H1 (cell line): ENCODE measurements around the gene SEL1L3. TPM values are rescaled to one million over a fixed set of nuclear protein-coding genes. Genes with fewer than 3 reads are reported as not detected.

Experiments
- CTCF ChIA-PET: fragments of 300-600 bp; sonication (Branson Sonifier 250); formaldehyde crosslinking; loops from one replicate; lab custom pipeline; 2021; ENCODE audit not compliant: partially characterized antibody; lab: Charles Lee
- POLR2A ChIA-PET: fragments of 300-600 bp; sonication (Branson Sonifier 250); formaldehyde crosslinking; loops from one replicate; lab custom pipeline; 2021; ENCODE audit warnings: inconsistent platforms; ENCODE audit not compliant: partially characterized antibody; lab: Charles Lee
- DNase-seq, 2 experiments: peaks; one replicate each; pipeline versions ENCODE4 v3.0.0 to v3.0.0-alpha.2; 2010 to 2022; ENCODE audit warnings: low spot score in 2 of 2, low read depth in 1 of 2, mixed read lengths in 1 of 2
- FAIRE-seq: peaks from 2 replicates; lab custom pipeline; 2011; peaks lifted over from hg19 to GRCh38; lab: Jason Lieb, UNC
- H2AFZ ChIP-seq: 2 replicates; pipeline ENCODE4 v1.8.1; 2012; ENCODE audit warnings: low read length, inconsistent platforms
- H2AK5ac ChIP-seq: 2 replicates; pipeline ENCODE4 v1.6.1; 2013; ENCODE audit warnings: low read depth, low read length
- H2BK120ac ChIP-seq: replicated peaks from 2 replicates; pipeline ENCODE3; 2013; ENCODE audit warnings: low read depth, low read length, inconsistent platforms
- H2BK12ac ChIP-seq: 2 replicates; pipeline ENCODE4 v1.6.1; 2013; ENCODE audit warnings: low read depth, low read length
- H2BK15ac ChIP-seq: 2 replicates; pipeline ENCODE4 v1.6.1; 2013; ENCODE audit warnings: low read length
- H2BK20ac ChIP-seq: 2 replicates; pipeline ENCODE4 v1.6.1; 2013; ENCODE audit warnings: low read length
- H2BK5ac ChIP-seq: 2 replicates; pipeline ENCODE4 v1.6.1; 2013; ENCODE audit warnings: low read depth, low read length
- H3K14ac ChIP-seq: 2 replicates; pipeline ENCODE4 v1.6.1; 2013; ENCODE audit warnings: inconsistent platforms; ENCODE audit not compliant: insufficient read length
- H3K18ac ChIP-seq: 2 replicates; pipeline ENCODE4 v1.6.1; 2013; ENCODE audit warnings: low read length; ENCODE audit errors: extremely low read depth
- H3K23ac ChIP-seq: 2 replicates; pipeline ENCODE4 v1.6.1; 2013; ENCODE audit warnings: inconsistent platforms; ENCODE audit not compliant: insufficient read length
- H3K23me2 ChIP-seq: 2 replicates; pipeline ENCODE4 v1.6.1; 2013; ENCODE audit warnings: low read depth, low read length
- H3K27ac ChIP-seq: 2 replicates; pipeline ENCODE4 v1.6.1; 2011; ENCODE audit warnings: low read depth, low read length, inconsistent platforms
- H3K27me3 ChIP-seq, 4 experiments: replicated peaks in 1 of 4; 1 replicate in 1 of 4; 2 replicates in 3 of 4; pipeline versions ENCODE4 v1.6.1 to v1.8.1; 2011 to 2013; ENCODE audit warnings: low read length in 3 of 4, mild to moderate bottlenecking in 3 of 4, inconsistent platforms in 2 of 4, mixed read lengths in 2 of 4, moderate library complexity in 1 of 4; ENCODE audit not compliant: control insufficient read depth in 3 of 4, insufficient read depth in 3 of 4; ENCODE audit errors: extremely low read depth in 1 of 4
- H3K36me3 ChIP-seq, 4 experiments: 2 replicates each; pipeline versions ENCODE4 v1.6.1 to v1.8.1; 2011 to 2013; ENCODE audit warnings: mild to moderate bottlenecking in 4 of 4, low read length in 3 of 4, moderate library complexity in 2 of 4, control low read depth in 1 of 4, inconsistent platforms in 1 of 4; ENCODE audit not compliant: insufficient read depth in 4 of 4, control insufficient read depth in 2 of 4
- H3K4ac ChIP-seq: replicated peaks from 2 replicates; pipeline ENCODE3; 2013; ENCODE audit warnings: low read length, low read depth, mixed read lengths, inconsistent platforms; ENCODE audit not compliant: insufficient read length
- H3K4me1 ChIP-seq, 4 experiments: replicated peaks in 1 of 4; 1 replicate in 1 of 4; 2 replicates in 3 of 4; pipeline versions ENCODE4 v1.6.1 to v1.8.1; 2011 to 2013; ENCODE audit warnings: low read length in 3 of 4, inconsistent platforms in 2 of 4, mixed read lengths in 1 of 4; ENCODE audit not compliant: insufficient read depth in 4 of 4, control insufficient read depth in 3 of 4
- H3K4me2 ChIP-seq, 2 experiments: 2 replicates each; pipeline versions ENCODE4 v1.6.1 to v1.8.1; 2011 to 2013; ENCODE audit warnings: low read depth in 2 of 2, low read length in 2 of 2, control low read depth in 1 of 2, inconsistent platforms in 1 of 2, mild to moderate bottlenecking in 1 of 2; ENCODE audit not compliant: insufficient read depth in 1 of 2
- H3K4me3 ChIP-seq, 4 experiments: fragments of 200-600, 300-600 bp in 1 of 4; sonication (generic), shearing (Covaris generic), sonication (Bioruptor Twin) in 1 of 4; 2 replicates each; pipeline versions ENCODE4 v1.5.1 to v1.8.1; 2011 to 2016; ENCODE audit warnings: low read length in 4 of 4, low read depth in 3 of 4, control low read depth in 2 of 4, inconsistent platforms in 2 of 4, mild to moderate bottlenecking in 2 of 4, mixed read lengths in 1 of 4, moderate library complexity in 1 of 4; ENCODE audit not compliant: insufficient read depth in 2 of 4; ENCODE audit errors: extremely low read depth in 1 of 4
- H3K56ac ChIP-seq: replicated peaks from 2 replicates; pipeline ENCODE3; 2013; ENCODE audit warnings: low read depth, mild to moderate bottlenecking, mixed read lengths, low read length, inconsistent platforms; ENCODE audit not compliant: insufficient read length
- H3K79me1 ChIP-seq: 2 replicates; pipeline ENCODE4 v1.6.1; 2013; ENCODE audit warnings: low read depth, low read length, control low read depth
- H3K79me2 ChIP-seq, 2 experiments: 2 replicates each; pipeline versions ENCODE4 v1.6.1 to v1.8.1; 2012 to 2013; ENCODE audit warnings: low read length in 2 of 2, mild to moderate bottlenecking in 2 of 2, inconsistent platforms in 1 of 2; ENCODE audit not compliant: insufficient read depth in 2 of 2, control insufficient read depth in 1 of 2
- H3K9ac ChIP-seq, 4 experiments: replicated peaks in 1 of 4; 1 replicate in 1 of 4; 2 replicates in 3 of 4; pipeline versions ENCODE4 v1.6.1 to v1.8.1; 2011 to 2013; ENCODE audit warnings: low read depth in 3 of 4, low read length in 3 of 4, control low read depth in 2 of 4, mild to moderate bottlenecking in 2 of 4, moderate library complexity in 2 of 4, inconsistent platforms in 1 of 4; ENCODE audit errors: extremely low read depth in 1 of 4
- H3K9me3 ChIP-seq, 2 experiments: 2 replicates each; pipeline versions ENCODE4 v1.6.1 to v1.8.1; 2012 to 2013; ENCODE audit warnings: mild to moderate bottlenecking in 2 of 2, moderate library complexity in 2 of 2, control low read depth in 1 of 2, inconsistent platforms in 1 of 2, low read depth in 1 of 2, low read length in 1 of 2, mixed read lengths in 1 of 2; ENCODE audit not compliant: insufficient read depth in 2 of 2
- H4K20me1 ChIP-seq, 2 experiments: replicated peaks in 1 of 2; 2 replicates each; pipeline versions ENCODE3 to v1.8.1; 2011 to 2013; ENCODE audit warnings: inconsistent platforms in 2 of 2, low read length in 2 of 2, mild to moderate bottlenecking in 1 of 2; ENCODE audit not compliant: insufficient read depth in 2 of 2, control insufficient read depth in 1 of 2
- H4K5ac ChIP-seq: 2 replicates; pipeline ENCODE4 v1.6.1; 2013; ENCODE audit warnings: low read length, low read depth, mixed read lengths, inconsistent platforms; ENCODE audit not compliant: insufficient read length
- H4K8ac ChIP-seq: 2 replicates; pipeline ENCODE4 v1.8.0; 2013; ENCODE audit warnings: mild to moderate bottlenecking, moderate library complexity, low read length, inconsistent platforms; ENCODE audit not compliant: insufficient read depth; ENCODE audit errors: extremely low read depth
- H4K91ac ChIP-seq: replicated peaks from 2 replicates; pipeline ENCODE3; 2013; ENCODE audit warnings: low read length, mixed read lengths, inconsistent platforms; ENCODE audit not compliant: insufficient read length
- GTF2F1 ChIP-seq: IDR thresholded peaks from 2 replicates; pipeline ENCODE4 v1.6.1; 2012; ENCODE audit warnings: low read depth, low read length, improper control_type of control experiment, borderline replicate concordance
- PHF8 ChIP-seq: fragments of 200-600 bp; sonication (generic); conservative IDR thresholded peaks from 2 replicates; pipeline ENCODE4 v1.7.1; 2012; ENCODE audit warnings: low read depth, mild to moderate bottlenecking, inconsistent platforms, low read length, moderate library complexity
- SP4 ChIP-seq: IDR thresholded peaks from 2 replicates; pipeline ENCODE4 v1.6.1; 2012; ENCODE audit warnings: low read length, inconsistent platforms
- TAF1 ChIP-seq: IDR thresholded peaks from 2 replicates; pipeline ENCODE4 v1.6.1; 2011; ENCODE audit warnings: mild to moderate bottlenecking, low read depth, low read length
- WGBS, 2 experiments: shearing (Covaris generic) in 1 of 2; methylation state at CpG; one replicate each; pipeline versions ENCODE4 v1.1.6 to v1.1.7; 2013 to 2015; ENCODE audit warnings: low lambda C conversion rate in 2 of 2, mixed read lengths in 2 of 2, inconsistent platforms in 1 of 2, low coverage in 1 of 2, missing lambda C conversion rate in 1 of 2; ENCODE audit not compliant: insufficient replicate concordance in 2 of 2, insufficient coverage in 1 of 2, insufficient read length in 1 of 2; ENCODE audit errors: extremely low coverage in 1 of 2, missing lambda C conversion rate in 1 of 2; 5-methylcytosine and 5-hydroxymethylcytosine counted together
- polyA plus RNA-seq, 7 experiments: library from polyadenylated mRNA; depleted of rRNA in 3 of 7; stranded (reverse) in 5 of 7; unstranded in 2 of 7; fragments of >200 nt in 5 of 7; fragments of 200-250 nt in 2 of 7; gene quantifications; 1 replicate in 5 of 7; 2 replicates in 1 of 7; 4 replicates in 1 of 7; pipeline versions ENCODE4 v1.2.1 to v1.2.3, GENCODE V29; 2011 to 2013; ENCODE audit warnings: missing spikeins in 2 of 7, mixed read lengths in 2 of 7
- total RNA-seq: library from RNA; stranded (reverse); fragmentation: NEBNext Ultra II Directional; extraction: Animal tissue kit (Norgen Biotek cat#: 25700); gene quantifications from 2 replicates; pipeline ENCODE4 v1.2.1, GENCODE V29; 2021

SEL1L3 gene
- total and polyA plus RNA-seq, 2 of the 8 experiments (the other 6 are each of a cell fraction or from before 2014, with no cell fraction given) = 18.2 to 54.0 TPM

GRCh38 chr4:25800245-25800644 is 62.5 kb downstream of the SEL1L3 start:
- Histone ChIP-seq H3K4ac (no peak overlapping the region), H4K20me1 (no peaks in the 10 kb centered on the region), H3K79me2 (no peaks in the 10 kb centered on the region), H3K56ac (no peak overlapping the region), H3K36me3 (peaks cover 0 to 34% (median 28%) of the 10 kb centered on the region in 4 experiments; a peak in 7 of 8 replicates), H3K23ac (no peak overlapping the region), H3K23me2 (no peaks in the 10 kb centered on the region), H2BK12ac (no peak overlapping the region), H3K27ac (no peak overlapping the region), H3K27me3 (no peaks in the 10 kb centered on the region), H2AK5ac (no peak overlapping the region), H3K79me1 (no peaks in the 10 kb centered on the region), H3K18ac (no peak overlapping the region), H4K5ac (no peak overlapping the region), H2BK5ac (no peak overlapping the region), H3K4me3 (no peak overlapping the region), H3K14ac (no peak overlapping the region), H4K91ac (no peak overlapping the region), H2BK120ac (no peak overlapping the region), H2BK20ac (no peak overlapping the region), H3K9ac (no peak overlapping the region), H2BK15ac (no peak overlapping the region), H3K4me2 (no peak overlapping the region), H2AFZ (no peak overlapping the region), H4K8ac (no peak overlapping the region), H3K9me3 (no peaks in the 10 kb centered on the region), H3K4me1 (peaks cover 1 to 13% (median 6%) of the 10 kb centered on the region in 4 experiments; a peak in 3 of 7 replicates)
- POLR2A ChIA-PET = no interaction called here
- DNase-seq = no peak
- FAIRE-seq = no peak
- CTCF ChIA-PET = interaction anchor here (1.0 to 1.9 kb wide), 4 partner anchors 8 to 69 kb away, joined by 3 to 10 read pairs (median 4); no protein-coding TSS in a partner anchor
- 96% methylated on average over 2 of the region's 2 CpGs; no CpG with 5 or more reads in 1 of the 2 experiments for WGBS, 2 experiments
- TF ChIP-seq SP4 (no peak), GTF2F1 (no peak), PHF8 (no peak), TAF1 (no peak)
